GM12892 (cell line): Measurements from ENCODE around the gene MYO10.

Source experiments
- POLR2A ChIP-seq: IDR thresholded peaks from 2 replicates; pipeline ENCODE4 v1.6.1; 2011; ENCODE audit warnings: low read depth, low read length, control low read depth
- POLR2AphosphoS5 ChIP-seq: IDR thresholded peaks from 2 replicates; pipeline ENCODE4 v1.6.1; 2011; ENCODE audit warnings: low read depth, low read length, control low read depth
- TAF1 ChIP-seq: IDR thresholded peaks from 2 replicates; pipeline ENCODE4 v1.6.1; 2011; ENCODE audit warnings: low read depth, mild to moderate bottlenecking, control low read depth, low read length, borderline replicate concordance

DNA sequence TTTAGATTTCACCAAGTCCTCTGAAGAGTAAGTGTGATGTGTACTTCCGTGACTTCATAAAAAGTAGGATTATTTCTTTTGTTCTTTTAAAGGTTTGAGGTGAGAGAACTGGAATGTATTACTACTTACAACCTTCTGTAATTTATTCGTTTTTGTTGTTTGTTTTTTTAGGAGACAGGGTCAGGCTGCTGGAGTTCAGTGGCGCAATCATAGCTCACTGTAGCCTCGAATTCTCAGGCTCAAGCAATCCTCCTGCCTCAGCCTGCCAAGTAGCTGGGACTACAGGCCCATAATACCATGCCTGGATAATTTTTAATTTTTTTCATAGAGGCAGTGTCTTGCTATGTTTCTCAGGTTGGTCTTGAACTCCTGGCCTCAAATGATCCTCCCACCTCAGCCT is 251.0 kb downstream of the MYO10 start:
- TF ChIP-seq POLR2AphosphoS5 (no peak), POLR2A (no peak), TAF1 (no peak)
